A549 treated with CORT108297 at 1 μM for 4 hours (cell line): ENCODE measurements around the gene PSMG2. TPM values are rescaled to one million over a fixed set of nuclear protein-coding genes. Genes with fewer than 3 reads are reported as not detected.

Experiments
- total RNA-seq: library from RNA; stranded (reverse); fragments of 200-300 nt; extraction: Qiagen RNA extraction; gene quantifications from 5 replicates; pipeline ENCODE4 v1.2.3, GENCODE V29; 2022

PSMG2 gene
- total RNA-seq = 68.0 to 75.2 TPM (median 73.0 TPM) in 5 replicates

DNA sequence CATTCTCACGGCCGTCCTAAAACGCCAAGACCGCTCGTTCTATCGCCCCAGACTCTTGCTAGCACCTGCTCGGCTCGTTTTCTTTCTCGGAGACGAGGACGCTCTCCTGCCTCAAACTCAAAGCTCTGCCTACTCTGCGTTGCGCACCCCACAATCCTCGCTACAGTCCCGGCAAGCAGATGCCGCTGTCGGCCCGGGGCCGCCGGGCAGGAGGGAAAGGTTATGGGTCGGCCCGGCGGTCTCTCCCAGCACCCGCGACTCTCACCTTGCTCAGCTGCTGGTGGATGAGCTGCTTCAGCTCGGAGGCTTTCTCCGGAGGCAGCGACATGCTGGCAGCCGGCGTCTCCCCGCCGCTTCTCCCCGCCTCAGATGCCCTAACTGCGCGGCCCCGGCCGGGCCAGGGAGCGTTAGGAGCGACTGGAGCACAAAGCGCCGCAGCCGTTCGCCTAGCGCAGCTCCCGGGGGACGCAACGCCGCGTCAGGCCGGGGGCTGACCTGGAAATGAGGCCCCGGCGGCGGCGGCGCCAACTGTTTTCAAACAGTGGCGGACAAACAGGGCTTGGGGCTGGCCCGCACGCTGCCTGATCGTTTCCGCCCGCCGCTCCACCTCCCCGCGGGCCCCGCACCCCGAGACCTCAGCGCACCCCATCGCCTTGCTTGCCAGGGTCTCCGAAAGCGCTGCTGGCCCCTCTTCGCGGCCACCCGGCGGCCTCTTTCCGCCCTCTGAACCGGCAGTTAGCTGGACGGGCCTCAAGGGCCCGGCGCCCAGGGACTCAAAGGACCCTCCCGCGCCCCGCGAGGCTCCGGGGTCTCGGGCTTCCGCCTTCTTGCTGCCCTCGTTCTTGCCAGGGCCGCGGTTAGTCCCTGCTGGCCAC is at the start of gene PSMG2, which contains the start of gene CEP76:
PSMG2 (plus strand) TSS at position 822 of the 875 bp plus-strand sequence. CDS start 66 bp downstream, outside the sequence.
CEP76 (minus strand) TSS at position 503 of the 875 bp plus-strand sequence; CDS start at position 328, 175 bp downstream.

GRCh38 chr18:12657684-12658425 is 45.0 kb upstream of the PSMG2 start, which contains the start of gene SPIRE1:
Gene SPIRE1, minus strand, starts transcription at chr18:12658107. Its CDS starts 241 bp downstream, at chr18:12657866.

Other genes starting within 250 kb of the PSMG2 start
- gene SPIRE1, start 44.9 kb upstream of the PSMG2 start, total RNA-seq = 12.9 to 18.1 TPM (median 17.0 TPM) in 5 replicates
- gene CEP76, start 319 bp upstream of the PSMG2 start, total RNA-seq = 7.0 to 8.2 TPM (median 7.4 TPM) in 5 replicates
- gene PTPN2, start 181.2 kb downstream of the PSMG2 start, total RNA-seq = 20.3 to 23.6 TPM (median 20.9 TPM) in 5 replicates
- 25.8 to 28.1 TPM (median 26.5 TPM) in 5 replicates for gene SEH1L, start 245.0 kb downstream of the PSMG2 start, total RNA-seq